Measurements from ENCODE around the gene STON2. TPM values are rescaled to one million over a fixed set of nuclear protein-coding genes. Genes with fewer than 3 reads are reported as not detected.

The STON2 gene
- polyA plus RNA-seq, 2 of the 4 experiments (the other 2 are of a cell fraction) = 0.53 to 1.3 TPM

GRCh38 chr14:81353691-81354323 lies 46.3 kb downstream of the STON2 start (continued):
- TF ChIP-seq HOXB5 (CRISPR knock-in tag; IDR thresholded peaks at IDR 0.05) = no peak
- TF ChIP-seq NPAS2 (CRISPR knock-in tag; IDR thresholded peaks at IDR 0.05; ENCODE audit: borderline replicate concordance) = no peak
- no peak for TF ChIP-seq ZC3H11A (IDR thresholded peaks at IDR 0.05)
- no peak for TF ChIP-seq POLR2AphosphoS2 (conservative IDR thresholded peaks at IDR 0.05; ENCODE audit: low read length)

GRCh38 chr14:81352413-81352812 lies 47.7 kb downstream of the STON2 start:
- CTCF ChIA-PET = no interaction called here
- POLR2A ChIA-PET = no interaction called here
- ATAC-seq = no peak
- TF ChIP-seq TP53 (CRISPR knock-in tag; IDR thresholded peaks at IDR 0.05) (no peak), PHF8 (IDR thresholded peaks at IDR 0.05; ENCODE audit: borderline replicate concordance, low read depth) (no peak), ZC3H11A (IDR thresholded peaks at IDR 0.05) (no peak), NR3C1 (IDR thresholded peaks at IDR 0.05) (no peak), RCOR1 (IDR thresholded peaks at IDR 0.05; ENCODE audit: low read depth, low read length) (no peak), MAZ (IDR thresholded peaks at IDR 0.05; ENCODE audit: borderline replicate concordance, low read depth, low read length) (no peak), KDM1A (IDR thresholded peaks at IDR 0.05; ENCODE audit: low read depth) (no peak), JUNB (IDR thresholded peaks at IDR 0.05) (no peak), HES2 (IDR thresholded peaks at IDR 0.05) (no peak), POLR2A (IDR thresholded peaks at IDR 0.05; ENCODE audit: low read length) (no peak), ZNF302 (CRISPR knock-in tag; IDR thresholded peaks at IDR 0.05) (no peak), TFCP2L1 (CRISPR knock-in tag; IDR thresholded peaks at IDR 0.05) (no peak), RAD21 (conservative IDR thresholded peaks at IDR 0.05 in 1 of 2, IDR thresholded peaks at IDR 0.05 in 1 of 2) (no peak), CBX2 (IDR thresholded peaks at IDR 0.05; ENCODE audit: borderline replicate concordance, low read depth) (no peak), HMGXB4 (CRISPR knock-in tag; IDR thresholded peaks at IDR 0.05; ENCODE audit: borderline replicate concordance) (no peak), MYC (IDR thresholded peaks at IDR 0.05; ENCODE audit: borderline replicate concordance, low read length) (no peak), PBX3 (IDR thresholded peaks at IDR 0.05) (no peak), CHD2 (IDR thresholded peaks at IDR 0.05; ENCODE audit: low read length, partially characterized antibody) (no peak), MAX (IDR thresholded peaks at IDR 0.05) (no peak)
- no peak for FAIRE-seq
- no peak for DNase-seq (ENCODE audit: low read depth in 1 of 2, low spot score in 1 of 2)
- H3K4me3 ChIP-seq = no peak overlapping the region
- H3K4me1 ChIP-seq = no peaks in the 10 kb centered on the region
- 7% methylated on average over 2 of the region's 2 CpGs for WGBS (ENCODE audit: missing lambda C conversion rate)
- H3K9me3 ChIP-seq = no peaks in the 10 kb centered on the region
- H3K27ac ChIP-seq = no peak overlapping the region
- H3K4me2 ChIP-seq = no peak overlapping the region

- FAIRE-seq (no peak), ATAC-seq (no peak), DNase-seq (ENCODE audit: low read depth in 1 of 2, low spot score in 1 of 2) (no peak)
- POLR2A ChIA-PET = no interaction called here
- CTCF ChIA-PET = interaction anchor here (0.6 to 1.5 kb wide), 4 partner anchors 9 to 1634 kb away, joined by 3 to 4 read pairs (median 3); no protein-coding TSS in a partner anchor
- Histone ChIP-seq H3K4me1 (no peaks in the 10 kb centered on the region), H3K9me3 (no peaks in the 10 kb centered on the region), H3K27ac (no peak overlapping the region), H3K4me3 (no peak overlapping the region), H3K4me2 (no peak overlapping the region)
- no peak for TF ChIP-seq KDM5A (IDR thresholded peaks at IDR 0.05)
- no peak for TF ChIP-seq ESRRA (IDR thresholded peaks at IDR 0.05; ENCODE audit: borderline replicate concordance, low read length)
- no peak for TF ChIP-seq HOXB5 (CRISPR knock-in tag; IDR thresholded peaks at IDR 0.05)
- TF ChIP-seq CEBPB (IDR thresholded peaks at IDR 0.05) = no peak
- TF ChIP-seq NR3C1 (IDR thresholded peaks at IDR 0.05) = no peak
- TF ChIP-seq CHD4 (IDR thresholded peaks at IDR 0.05; ENCODE audit: borderline replicate concordance) = no peak
- no peak for TF ChIP-seq TP53 (CRISPR knock-in tag; IDR thresholded peaks at IDR 0.05)
- TF ChIP-seq USF2 (IDR thresholded peaks at IDR 0.05) = no peak
- TF ChIP-seq RNF2 (IDR thresholded peaks at IDR 0.05; ENCODE audit: borderline replicate concordance, low read depth) = no peak
- TF ChIP-seq FOSB (CRISPR knock-in tag; IDR thresholded peaks at IDR 0.05) = no peak
- TF ChIP-seq MAX (IDR thresholded peaks at IDR 0.05) = no peak
- no peak for TF ChIP-seq CTCF (IDR thresholded peaks at IDR 0.05)
These were observed 48.9 kb downstream of the STON2 start for GRCh38 chr14:81351205-81351604.

All from A549 (cell line).